K562 (cell line): ENCODE data around the gene FCGR3B. TPM values are rescaled to one million over a fixed set of nuclear protein-coding genes. Genes with fewer than 3 reads are reported as not detected.
"Not testable (repeated sequence)": the region's sequence is repeated elsewhere in the genome, so short reads cannot be mapped to it uniquely, and the experiment has no call there.

ENCODE experiments used
- ATAC-seq: fragments of 200-7000 bp; cut with Tn5 transposase; 3 replicates; pipeline ENCODE4 v1.9.1; 2020; ENCODE audit warnings: moderate library complexity
- BruUV-seq: library from RNA; stranded (reverse); fragments of 400-500 nt; replicated peaks from 2 replicates; lab custom pipeline; 2021; lab: Mats Ljungman, UMichigan
- CTCF ChIA-PET: fragments of 300-600 bp; formaldehyde crosslinking; extraction: SDS; loops from one replicate; lab custom pipeline; 2021; ENCODE audit warnings: low intra/inter-chr PET ratio; lab: Yijun Ruan, JAX
- POLR2A ChIA-PET: fragments of 300-600, 350-650 bp; sonication (Branson Sonifier 250); formaldehyde crosslinking; extraction: SDS; loops from one replicate; lab custom pipeline; 2021; ENCODE audit warnings: antibody characterized with exemption, inconsistent platforms; lab: Yijun Ruan, JAX
- DNase-seq, 4 experiments: peaks; one replicate each; pipeline versions ENCODE4 v3.0.0 to v3.0.0-alpha.2; 2011 to 2018; ENCODE audit warnings: low spot score in 3 of 4, mixed read lengths in 3 of 4; ENCODE audit errors: extremely low read depth in 1 of 4
- FAIRE-seq: peaks from 2 replicates; lab custom pipeline; 2011; peaks lifted over from hg19 to GRCh38; lab: Jason Lieb, UNC
- H2AFZ ChIP-seq: 2 replicates; pipeline ENCODE4 v1.6.0; 2011; ENCODE audit warnings: low read depth, low read length, control low read depth, inconsistent platforms
- H3K27ac ChIP-seq: fragments of 200-600 bp; 3 replicates; pipeline ENCODE4 v1.8.0; 2011; ENCODE audit warnings: low read depth, mild to moderate bottlenecking, control low read depth, inconsistent platforms, low read length, moderate library complexity, mixed read lengths; ENCODE audit errors: extremely low read depth
- H3K27me3 ChIP-seq, 2 experiments: fragments of 300-600 bp in 1 of 2; 2 replicates in 1 of 2; 3 replicates in 1 of 2; pipeline versions ENCODE4 v1.6.0 to v1.8.0; 2011; ENCODE audit warnings: inconsistent platforms in 2 of 2, low read length in 2 of 2, mild to moderate bottlenecking in 1 of 2, mixed read lengths in 1 of 2, moderate library complexity in 1 of 2; ENCODE audit not compliant: control insufficient read depth in 2 of 2, insufficient read depth in 2 of 2
- H3K36me3 ChIP-seq: fragments of 300-600 bp; 3 replicates; pipeline ENCODE4 v1.8.0; 2011; ENCODE audit warnings: mild to moderate bottlenecking, low read length, inconsistent platforms; ENCODE audit not compliant: control insufficient read depth, insufficient read depth
- H3K4me1 ChIP-seq, 2 experiments: fragments of 200-600 bp in 1 of 2; replicated peaks in 1 of 2; 2 replicates in 1 of 2; 3 replicates in 1 of 2; pipeline versions ENCODE4 v1.5.1 to v1.8.0; 2011; ENCODE audit warnings: inconsistent platforms in 2 of 2, low read length in 2 of 2, mild to moderate bottlenecking in 1 of 2, mixed read lengths in 1 of 2, moderate library complexity in 1 of 2; ENCODE audit not compliant: control insufficient read depth in 2 of 2, insufficient read depth in 2 of 2
- H3K4me2 ChIP-seq: 2 replicates; pipeline ENCODE4 v1.6.1; 2011; ENCODE audit warnings: low read length, control low read depth, inconsistent platforms, mixed read lengths; ENCODE audit not compliant: insufficient read depth
- H3K4me3 ChIP-seq: fragments of 200-600 bp; sonication (generic), shearing (Covaris generic); 2 replicates; pipeline ENCODE4 v1.5.1; 2016; ENCODE audit warnings: control low read depth, inconsistent platforms
- H3K79me2 ChIP-seq: fragments of 200-600 bp; 3 replicates; pipeline ENCODE4 v1.8.0; 2011; ENCODE audit warnings: low read length, inconsistent platforms; ENCODE audit not compliant: control insufficient read depth, insufficient read depth
- H3K9ac ChIP-seq, 2 experiments: 2 replicates each; pipeline versions ENCODE4 v1.6.0 to v1.6.1; 2011; ENCODE audit warnings: low read depth in 2 of 2, low read length in 2 of 2, control low read depth in 1 of 2, inconsistent platforms in 1 of 2, mild to moderate bottlenecking in 1 of 2, mixed read lengths in 1 of 2; ENCODE audit not compliant: insufficient read depth in 1 of 2
- H3K9me1 ChIP-seq: one replicate; pipeline ENCODE4 v1.6.0; 2011; ENCODE audit warnings: inconsistent platforms, mild to moderate bottlenecking, low read length, moderate library complexity; ENCODE audit not compliant: control insufficient read depth, insufficient read depth
- H3K9me3 ChIP-seq: replicated peaks from 2 replicates; pipeline ENCODE4 v1.5.1; 2011; ENCODE audit warnings: low read depth, low read length, inconsistent platforms; ENCODE audit not compliant: control insufficient read depth, insufficient read depth
- H4K20me1 ChIP-seq: replicated peaks from 2 replicates; pipeline ENCODE4 v1.6.1; 2011; ENCODE audit warnings: low read length, inconsistent platforms, mixed read lengths; ENCODE audit not compliant: control insufficient read depth, insufficient read depth
- RFX1 ChIP-seq: fragments of 450-650 bp; IDR thresholded peaks from 2 replicates; pipeline ENCODE4 v1.6.1; 2016; ENCODE audit warnings: mild to moderate bottlenecking, moderate library complexity
- WGBS: fragments of 100-300 bp; shearing (Covaris generic); methylation state at CpG from one replicate; pipeline ENCODE4 v1.1.6; 2016; ENCODE audit warnings: low coverage, mixed read lengths; ENCODE audit not compliant: insufficient coverage; ENCODE audit errors: missing lambda C conversion rate; 5-methylcytosine and 5-hydroxymethylcytosine counted together
- in situ Hi-C: fragments of 300-500 bp; cut with MboI; formaldehyde crosslinking; loops from 4 replicates; pipeline ENCODE4 v1.15.0; 2018; ENCODE audit warnings: inconsistent platforms, mixed read lengths
- intact Hi-C: fragments of 100-400 bp; cut with micrococcal nuclease; formaldehyde crosslinking; loops from 2 replicates; pipeline ENCODE4 v1.14.2; 2022
- polyA plus RNA-seq, 8 experiments: library from polyadenylated mRNA; depleted of rRNA in 4 of 8; stranded (reverse) in 5 of 8; unstranded in 3 of 8; fragments of >200 nt; fragmentation: Nextera tagmentation in 2 of 8; fragmentation: Illumina TruSeq in 1 of 8; extraction: Ambion mirVana in 2 of 8; extraction: Trizol in 1 of 8; gene quantifications; 2 replicates each; pipeline versions ENCODE4 v1.2.1 to v1.2.3, GENCODE V29; 2011 to 2014; ENCODE audit warnings: inconsistent platforms in 1 of 8, missing spikeins in 1 of 8
- total RNA-seq, 7 experiments: library from RNA; depleted of rRNA in 6 of 7; stranded (reverse); fragments of >200 nt in 6 of 7; fragmentation: Illumina TruSeq in 2 of 7; extraction: Trizol in 2 of 7; gene quantifications; 2 replicates each; pipeline versions ENCODE4 v1.2.1 to v1.2.3, GENCODE V29; 2011 to 2021; ENCODE audit warnings: low replicate concordance in 1 of 7

Gene FCGR3B
- total and polyA plus RNA-seq, 9 of the 15 experiments (the other 6 are each of a cell fraction or from before 2014, with no cell fraction given): 0.18 to 1.1 (median 0.40) TPM

DNA sequence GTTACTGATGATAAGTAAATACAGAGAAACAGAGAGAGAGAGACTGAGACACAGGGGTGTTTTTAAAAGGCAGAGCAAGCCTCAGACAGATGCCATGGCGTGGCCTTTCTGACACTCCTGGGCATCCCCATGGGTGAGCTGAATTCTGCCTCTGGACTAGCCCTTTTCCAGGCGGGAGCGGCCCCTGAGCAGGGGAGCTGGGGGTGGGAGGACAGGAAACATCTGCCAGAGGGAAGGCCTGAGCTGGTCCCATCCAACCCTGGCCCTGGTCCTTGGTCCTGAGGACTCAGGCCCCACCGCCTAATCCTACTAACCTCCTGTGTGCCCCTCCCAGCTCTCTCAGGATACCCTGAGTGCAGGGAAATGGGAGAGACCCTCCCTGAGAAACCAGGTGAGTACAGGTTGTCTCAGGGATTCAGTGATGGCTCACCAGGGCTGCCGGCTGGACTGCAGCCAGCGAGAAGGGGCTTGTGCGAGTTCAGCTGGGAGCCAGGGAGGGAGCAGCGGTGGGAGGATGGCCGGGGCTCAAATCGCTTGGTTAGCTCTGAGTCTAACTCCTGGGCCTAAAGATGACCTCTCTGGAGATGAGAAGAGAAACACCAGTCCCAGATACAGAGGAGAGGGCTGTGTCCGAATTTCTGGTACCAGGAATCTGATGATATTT, 37.8 kb downstream of the FCGR3B start:
- H3K9me3 ChIP-seq, H3K4me3 ChIP-seq, H3K4me2 ChIP-seq, H2AFZ ChIP-seq, H3K79me2 ChIP-seq, ATAC-seq, H3K9me1 ChIP-seq, H3K27ac ChIP-seq, H4K20me1 ChIP-seq, H3K36me3 ChIP-seq, H3K27me3 ChIP-seq, CTCF ChIA-PET, FAIRE-seq, BruUV-seq, H3K9ac ChIP-seq, intact Hi-C loops: not testable (repeated sequence)
- 66% methylated on average over 11 of the region's 11 CpGs for WGBS
- in situ Hi-C loops: loop anchor here (5.0 kb wide), 1 partner anchor 79 kb away; no protein-coding TSS in a partner anchor
- H3K4me1 ChIP-seq: peaks cover 0 to 11% of the 10 kb centered on the region in 2 experiments; a peak in 3 of 5 replicates
- POLR2A ChIA-PET: interaction anchor here (0.6 kb wide), 1 partner anchor 198 kb away, joined by 3 read pairs; no protein-coding TSS in a partner anchor
- DNase-seq: peak in 1 of 4 experiments; percentile 1

- H3K36me3 ChIP-seq, H3K79me2 ChIP-seq, POLR2A ChIA-PET, H3K9ac ChIP-seq, intact Hi-C loops, H3K4me3 ChIP-seq, H3K9me3 ChIP-seq, BruUV-seq, FAIRE-seq, CTCF ChIA-PET, DNase-seq, H4K20me1 ChIP-seq, H3K9me1 ChIP-seq, H3K27ac ChIP-seq, H2AFZ ChIP-seq, ATAC-seq, H3K4me2 ChIP-seq, H3K27me3 ChIP-seq: not testable (repeated sequence)
- TF ChIP-seq RFX1: peak; percentile 46
- in situ Hi-C loops: loop anchor here (5.0 kb wide), 1 partner anchor 80 kb away; no protein-coding TSS in a partner anchor
- peaks cover 0 to 11% of the 10 kb centered on the region in 2 experiments; a peak in 3 of 5 replicates for H3K4me1 ChIP-seq
- 0% methylated on average over 1 of the region's 3 CpGs for WGBS
Measured at GRCh38 chr1:161592586-161592985, 38.4 kb downstream of the FCGR3B start.

DNA sequence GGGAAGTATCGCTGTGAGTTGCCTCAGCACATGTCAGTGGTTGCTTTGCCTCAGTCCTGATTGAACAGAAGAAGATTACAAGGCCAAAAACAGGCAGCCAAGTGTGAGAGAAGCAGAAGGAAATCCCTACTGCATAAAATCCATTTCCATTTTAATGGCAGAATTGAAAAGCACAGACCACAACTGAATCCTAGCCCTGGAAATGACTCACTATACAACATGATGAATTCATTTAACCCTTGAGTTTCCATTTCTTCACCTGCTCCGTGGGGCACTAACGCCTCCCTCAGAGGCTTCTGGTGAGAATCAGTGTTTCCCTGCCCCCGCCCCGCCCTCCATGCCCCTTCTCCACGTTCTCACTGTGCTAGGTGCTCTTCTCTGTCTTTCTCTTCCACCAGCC, 41.1 kb downstream of the FCGR3B start:
- WGBS: 63% methylated on average over 1 of the region's 6 CpGs
- intact Hi-C loops: not testable (repeated sequence)

More for the DNA sequence above, 41.1 kb downstream of the FCGR3B start:
- H3K4me2 ChIP-seq, ATAC-seq, H2AFZ ChIP-seq, H3K9ac ChIP-seq, H3K27me3 ChIP-seq, H3K9me1 ChIP-seq, BruUV-seq, H4K20me1 ChIP-seq, H3K4me3 ChIP-seq, POLR2A ChIA-PET, H3K9me3 ChIP-seq, DNase-seq, CTCF ChIA-PET, FAIRE-seq, H3K79me2 ChIP-seq, H3K36me3 ChIP-seq, H3K27ac ChIP-seq: not testable (repeated sequence)
- in situ Hi-C loops: loop anchor here (5.0 kb wide), 1 partner anchor 82 kb away; no protein-coding TSS in a partner anchor
- peaks cover 0 to 11% of the 10 kb centered on the region in 2 experiments; a peak in 2 of 5 replicates for H3K4me1 ChIP-seq
